Common myeloid progenitor, CD34-positive (primary cell): ENCODE measurements around the gene ZC3H18.

ENCODE experiments used
- CTCF ChIA-PET: fragments of 350-600 bp; sonication (Branson Sonifier 250); formaldehyde crosslinking; loops from one replicate; lab custom pipeline; 2021; ENCODE audit warnings: antibody characterized with exemption; lab: Charles Lee
- POLR2A ChIA-PET: fragments of 350-600 bp; sonication (Branson Sonifier 250); formaldehyde crosslinking; loops from one replicate; lab custom pipeline; 2021; ENCODE audit warnings: antibody characterized with exemption; lab: Charles Lee
- DNase-seq, 3 donors: peaks; one replicate each; pipeline versions ENCODE4 v3.0.0 to v3.0.0-alpha.2; 2013
- H3K27ac ChIP-seq, 2 experiments: 1 replicate in 1 of 2; 2 replicates in 1 of 2; pipeline ENCODE4 v1.7.0; 2013; ENCODE audit warnings: inconsistent platforms in 2 of 2, low read length in 2 of 2, mild to moderate bottlenecking in 2 of 2, low read depth in 1 of 2, moderate library complexity in 1 of 2; ENCODE audit not compliant: severe bottlenecking in 2 of 2, insufficient read depth in 1 of 2, poor library complexity in 1 of 2
- H3K27me3 ChIP-seq, 5 experiments: replicated peaks in 2 of 5; 1 replicate in 3 of 5; 2 replicates in 2 of 5; pipeline versions ENCODE4 v1.6.1 to v1.7.0; 2013; ENCODE audit warnings: low read length in 4 of 5, mild to moderate bottlenecking in 2 of 5, moderate library complexity in 2 of 5, inconsistent platforms in 1 of 5; ENCODE audit not compliant: insufficient read depth in 5 of 5, control insufficient read depth in 4 of 5
- H3K36me3 ChIP-seq, 4 experiments: 1 replicate in 2 of 4; 2 replicates in 2 of 4; pipeline versions ENCODE4 v1.6.1 to v1.7.0; 2013; ENCODE audit warnings: low read length in 3 of 4, control low read depth in 1 of 4, mild to moderate bottlenecking in 1 of 4; ENCODE audit not compliant: control insufficient read depth in 4 of 4, insufficient read depth in 4 of 4
- H3K4me1 ChIP-seq, 4 experiments: 1 replicate in 3 of 4; 2 replicates in 1 of 4; pipeline versions ENCODE4 v1.6.1 to v1.7.1; 2013; ENCODE audit warnings: low read length in 3 of 4, mild to moderate bottlenecking in 3 of 4, control low read depth in 1 of 4, inconsistent platforms in 1 of 4, moderate library complexity in 1 of 4; ENCODE audit not compliant: control insufficient read depth in 4 of 4, insufficient read depth in 4 of 4; ENCODE audit errors: control extremely low read depth in 1 of 4
- H3K4me3 ChIP-seq, 7 experiments: 1 replicate in 4 of 7; 2 replicates in 3 of 7; pipeline versions ENCODE4 v1.5.1 to v1.7.0; 2013; ENCODE audit warnings: mild to moderate bottlenecking in 7 of 7, low read length in 6 of 7, moderate library complexity in 6 of 7, inconsistent platforms in 2 of 7, low read depth in 2 of 7, control low read depth in 1 of 7; ENCODE audit not compliant: insufficient read depth in 4 of 7, control insufficient read depth in 1 of 7; ENCODE audit errors: extremely low read depth in 1 of 7
- H3K9me3 ChIP-seq, 5 experiments: 1 replicate in 4 of 5; 2 replicates in 1 of 5; pipeline versions ENCODE4 v1.6.1 to v1.7.1; 2013; ENCODE audit warnings: low read length in 4 of 5, mild to moderate bottlenecking in 2 of 5, inconsistent platforms in 1 of 5, low read depth in 1 of 5, moderate library complexity in 1 of 5; ENCODE audit not compliant: control insufficient read depth in 4 of 5, insufficient read depth in 2 of 5; ENCODE audit errors: control extremely low read depth in 1 of 5
- WGBS: methylation state at CpG from one replicate; pipeline ENCODE4 v1.1.5; 2013; ENCODE audit not compliant: insufficient coverage; 5-methylcytosine and 5-hydroxymethylcytosine counted together

ZC3H18 gene

DNA sequence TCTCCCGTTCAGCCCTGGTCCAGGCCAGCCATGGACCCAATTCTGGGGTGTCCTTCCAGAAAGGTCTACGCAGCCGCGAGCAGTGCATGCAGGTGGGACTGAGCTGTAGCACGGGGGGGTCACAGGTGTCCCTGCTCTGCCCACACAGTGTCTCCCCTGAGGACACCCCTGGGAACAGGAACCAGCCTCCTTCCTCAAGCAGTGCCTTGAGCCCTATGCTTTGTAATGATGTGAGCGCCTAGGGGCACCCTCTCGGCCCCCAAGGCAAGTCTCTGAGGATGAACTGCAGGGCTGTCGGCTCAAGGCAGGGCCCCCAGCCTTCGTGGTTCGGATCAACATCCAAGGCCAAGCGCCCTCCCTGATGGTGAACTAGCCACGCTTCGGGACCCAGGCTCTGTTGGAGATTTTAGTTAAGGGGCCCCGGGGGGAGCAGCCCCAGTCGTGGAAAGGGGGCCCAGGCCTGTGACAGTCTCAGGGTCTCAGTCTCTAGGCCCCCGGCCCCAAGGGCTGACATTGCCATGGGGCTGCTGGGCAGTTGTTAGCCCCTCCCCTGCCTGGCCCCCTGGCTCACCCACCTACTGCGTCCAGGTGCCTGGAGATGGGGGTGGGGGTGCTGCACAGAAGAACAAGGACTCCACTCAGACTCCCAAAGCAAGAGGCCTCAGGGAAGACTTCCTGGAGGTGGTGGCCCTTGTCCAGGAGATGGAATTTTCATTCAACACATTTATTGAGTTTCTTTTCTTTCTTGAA, 70.5 kb downstream of the ZC3H18 start:
- peaks cover 0 to 32% (median 14%) of the 10 kb centered on the region in 4 experiments for H3K36me3 ChIP-seq
- H3K4me1 ChIP-seq = peaks cover 0 to 10% (median 4%) of the 10 kb centered on the region in 4 experiments
- WGBS = 59% methylated on average over 14 of the region's 17 CpGs
- no peak overlapping the region for H3K4me3 ChIP-seq
- H3K9me3 ChIP-seq = no peaks in the 10 kb centered on the region
- peaks cover 0 to 56% (median 17%) of the 10 kb centered on the region in 5 experiments for H3K27me3 ChIP-seq
- peak in 1 of 3 donors; percentile 17 for DNase-seq
- ChIA-PET POLR2A (interaction anchor here (0.6 kb wide), 1 partner anchor 63 kb away, joined by 3 read pairs; no protein-coding TSS in a partner anchor), CTCF (interaction anchor here (0.9 kb wide), 1 partner anchor 23 kb away, joined by 4 read pairs; no protein-coding TSS in a partner anchor)
- H3K27ac ChIP-seq = no peak overlapping the region

DNA sequence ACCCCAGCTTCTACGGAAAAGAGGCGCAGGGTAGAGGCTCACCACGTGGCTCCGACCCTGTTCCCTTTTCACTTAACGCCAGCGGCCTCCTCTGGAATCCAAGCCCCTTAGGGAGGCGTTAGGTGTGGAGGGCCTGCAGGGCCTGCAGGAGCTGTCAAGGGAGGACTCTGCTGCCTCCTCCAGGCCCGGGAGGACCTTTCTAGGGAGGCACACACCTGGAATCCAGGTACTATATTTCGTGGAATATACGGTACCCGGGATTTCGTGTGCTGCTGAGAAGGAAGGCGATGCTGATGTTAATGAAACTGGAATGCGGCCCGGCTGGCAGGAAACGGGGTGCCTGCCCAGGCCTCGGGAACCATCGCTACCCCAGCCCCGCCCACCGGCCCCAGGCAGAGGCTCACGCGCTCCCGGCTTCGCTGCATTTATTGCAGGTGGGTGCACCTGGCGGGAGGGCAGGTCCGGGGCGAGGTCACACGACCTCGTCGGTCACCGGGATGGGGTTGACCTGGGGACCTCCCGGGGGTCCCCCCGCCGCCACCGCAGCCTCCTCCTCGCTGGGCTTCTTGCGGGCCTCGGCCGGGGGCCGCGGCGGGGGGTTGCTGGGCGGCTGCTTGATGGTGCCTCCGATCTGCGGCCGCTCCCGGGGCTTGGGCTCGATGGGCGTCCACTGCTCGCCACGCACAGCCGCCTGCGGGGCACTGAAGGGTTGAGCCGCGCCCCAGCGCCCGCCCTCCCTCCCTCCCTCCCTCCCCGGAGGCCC, 72.9 kb downstream of the ZC3H18 start:
- POLR2A ChIA-PET = no interaction called here
- 94% methylated on average over 43 of the region's 58 CpGs for WGBS
- no peak overlapping the region for H3K27ac ChIP-seq

DNA sequence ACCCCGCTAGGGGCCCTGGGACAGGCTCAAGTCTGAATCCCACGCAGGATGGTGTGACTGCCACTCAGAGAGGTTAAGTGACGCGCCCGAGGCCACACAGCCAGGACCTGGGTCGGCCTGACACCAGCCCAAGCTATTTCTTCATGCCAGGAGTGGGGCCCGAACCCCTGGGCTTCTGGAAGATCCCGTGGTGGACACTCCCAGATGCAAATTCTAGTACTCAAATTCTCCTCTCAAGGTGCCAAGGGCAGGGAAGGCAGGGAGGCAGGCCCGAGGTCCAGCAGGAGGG, 73.4 kb downstream of the ZC3H18 start:
- WGBS = 97% methylated on average over 8 of the region's 9 CpGs
- Histone ChIP-seq H3K27ac (no peak overlapping the region), H3K4me3 (no peak overlapping the region), H3K36me3 (peaks cover 0 to 50% (median 19%) of the 10 kb centered on the region in 4 experiments), H3K9me3 (no peaks in the 10 kb centered on the region), H3K27me3 (peaks cover 0 to 27% (median 11%) of the 10 kb centered on the region in 5 experiments), H3K4me1 (peaks cover 0 to 13% (median 6%) of the 10 kb centered on the region in 4 experiments)
- DNase-seq = no peak
- ChIA-PET CTCF (no interaction called here), POLR2A (no interaction called here)

More for the DNA sequence above, 72.9 kb downstream of the ZC3H18 start:
- Histone ChIP-seq H3K9me3 (no peaks in the 10 kb centered on the region), H3K4me1 (peaks cover 0 to 13% (median 5%) of the 10 kb centered on the region in 4 experiments), H3K4me3 (no peak overlapping the region), H3K27me3 (peaks cover 0 to 32% (median 14%) of the 10 kb centered on the region in 5 experiments), H3K36me3 (peaks cover 0 to 47% (median 19%) of the 10 kb centered on the region in 4 experiments)
- DNase-seq = no peak
- CTCF ChIA-PET = no interaction called here

DNA sequence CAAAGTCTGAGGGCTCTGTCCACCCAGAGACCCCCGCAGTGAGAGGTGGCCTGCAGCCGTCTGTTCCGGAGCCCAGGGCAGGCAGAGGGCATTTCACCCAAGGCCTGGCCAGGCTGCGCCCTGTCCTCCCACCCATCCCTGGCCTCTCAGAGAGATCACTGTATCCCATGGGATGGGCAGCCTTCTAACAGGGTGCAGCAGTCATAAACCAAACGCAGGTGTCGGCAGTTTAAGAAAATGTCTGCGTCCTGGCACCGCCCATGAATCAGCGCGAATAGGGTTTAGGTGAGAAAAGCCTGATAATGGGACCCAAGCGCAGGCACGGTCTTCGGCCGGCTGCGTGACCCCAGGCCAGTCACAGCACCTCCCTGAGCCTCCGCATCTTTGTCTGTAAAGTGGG, 75.3 kb downstream of the ZC3H18 start:
- H3K4me3 ChIP-seq = no peak overlapping the region
- peaks cover 0 to 8% (median 0%) of the 10 kb centered on the region in 5 experiments for H3K27me3 ChIP-seq
- no peak for DNase-seq
- ChIA-PET POLR2A (no interaction called here), CTCF (no interaction called here)
- WGBS = 95% methylated on average over 15 of the region's 16 CpGs
- no peak overlapping the region for H3K27ac ChIP-seq
- peaks cover 5 to 58% (median 20%) of the 10 kb centered on the region in 4 experiments for H3K36me3 ChIP-seq
- H3K9me3 ChIP-seq = no peaks in the 10 kb centered on the region
- H3K4me1 ChIP-seq = peaks cover 0 to 24% (median 16%) of the 10 kb centered on the region in 4 experiments

DNA sequence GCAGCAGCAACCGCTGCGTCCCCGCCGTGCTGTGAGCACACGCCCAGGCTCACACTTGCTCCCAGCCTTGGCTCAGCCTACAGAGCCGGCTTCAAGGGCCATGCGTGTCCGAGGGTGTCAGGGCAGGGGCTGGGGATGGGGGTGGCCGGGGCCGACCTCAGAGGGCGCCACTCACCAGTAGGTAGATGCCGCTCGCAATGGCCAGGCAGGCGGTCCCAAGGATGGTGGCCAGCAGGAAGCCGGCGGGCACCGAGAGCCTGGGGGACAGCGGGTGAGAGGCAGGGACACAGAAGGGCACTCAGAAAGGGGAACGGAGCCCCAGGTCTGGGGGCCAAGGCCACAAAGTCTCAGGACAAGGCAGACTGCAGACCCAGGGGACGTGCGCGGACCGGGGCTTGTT, 75.7 kb downstream of the ZC3H18 start:
- H3K4me3 ChIP-seq = no peak overlapping the region
- POLR2A ChIA-PET = no interaction called here
- H3K36me3 ChIP-seq = peaks cover 5 to 58% (median 20%) of the 10 kb centered on the region in 4 experiments
- no peaks in the 10 kb centered on the region for H3K9me3 ChIP-seq
- CTCF ChIA-PET = no interaction called here
- 96% methylated on average over 22 of the region's 23 CpGs for WGBS
- peaks cover 0 to 3% (median 0%) of the 10 kb centered on the region in 5 experiments for H3K27me3 ChIP-seq
- no peak overlapping the region for H3K27ac ChIP-seq
- H3K4me1 ChIP-seq = peaks cover 0 to 25% (median 16%) of the 10 kb centered on the region in 4 experiments
- DNase-seq = no peak

DNA sequence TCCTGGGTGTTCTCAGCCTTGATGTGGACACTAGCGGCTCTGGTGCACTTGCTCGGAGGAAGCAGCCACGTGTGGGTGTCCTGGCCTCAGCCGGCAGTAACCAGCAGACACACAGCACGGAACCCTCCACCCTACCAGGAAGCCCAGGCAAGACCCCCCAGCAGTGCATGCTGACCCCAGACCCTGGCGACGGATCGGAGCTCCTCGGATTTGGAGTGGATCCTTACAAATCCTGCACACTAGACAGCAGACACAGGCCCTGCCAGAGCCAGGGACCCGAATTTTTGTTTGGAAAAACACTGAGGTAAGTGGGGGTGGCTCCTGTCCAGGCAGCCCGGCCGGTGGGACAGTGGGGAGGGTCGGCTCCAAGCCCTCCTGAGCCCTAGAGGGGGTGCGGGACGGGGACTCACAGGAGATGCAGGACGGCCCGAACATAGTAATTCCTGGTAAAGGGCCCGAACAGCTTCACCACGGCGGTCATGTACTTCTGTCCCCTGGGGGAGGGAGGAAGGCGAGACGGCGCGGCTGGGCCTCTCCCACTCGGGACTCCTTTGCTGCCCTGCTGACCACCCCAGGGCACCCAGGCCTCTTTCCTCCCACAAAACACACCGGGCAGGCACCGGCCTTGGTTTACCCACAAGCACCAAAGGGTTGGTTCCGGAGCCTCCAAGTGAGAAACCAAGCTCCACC, 76.3 kb downstream of the ZC3H18 start:
- Histone ChIP-seq H3K4me3 (no peak overlapping the region), H3K27me3 (no peaks in the 10 kb centered on the region), H3K4me1 (peaks cover 0 to 30% (median 22%) of the 10 kb centered on the region in 4 experiments), H3K9me3 (no peaks in the 10 kb centered on the region), H3K27ac (no peak overlapping the region), H3K36me3 (peaks cover 5 to 59% (median 20%) of the 10 kb centered on the region in 4 experiments)
- ChIA-PET CTCF (interaction anchor here (1.1 to 1.5 kb wide), 2 partner anchors 10 to 38 kb away, joined by 3 read pairs; no protein-coding TSS in a partner anchor), POLR2A (interaction anchor here (0.6 kb wide), 1 partner anchor 20 kb away, joined by 3 read pairs; no protein-coding TSS in a partner anchor)
- WGBS = 98% methylated on average over 18 of the region's 28 CpGs
- no peak for DNase-seq
